ENCODE results near the gene EGLN1. TPM values are rescaled to one million over a fixed set of nuclear protein-coding genes. Genes with fewer than 3 reads are reported as not detected.

EGLN1 gene
- total RNA-seq, 1 experiment from 2014 or later, result 29.0 TPM

- intact Hi-C loops (cut with micrococcal nuclease; ENCODE audit: unreplicated experiment), result no loop called here
Observed at GRCh38 chr1:231382426-231382825, 39.7 kb downstream of the EGLN1 start.

DNA sequence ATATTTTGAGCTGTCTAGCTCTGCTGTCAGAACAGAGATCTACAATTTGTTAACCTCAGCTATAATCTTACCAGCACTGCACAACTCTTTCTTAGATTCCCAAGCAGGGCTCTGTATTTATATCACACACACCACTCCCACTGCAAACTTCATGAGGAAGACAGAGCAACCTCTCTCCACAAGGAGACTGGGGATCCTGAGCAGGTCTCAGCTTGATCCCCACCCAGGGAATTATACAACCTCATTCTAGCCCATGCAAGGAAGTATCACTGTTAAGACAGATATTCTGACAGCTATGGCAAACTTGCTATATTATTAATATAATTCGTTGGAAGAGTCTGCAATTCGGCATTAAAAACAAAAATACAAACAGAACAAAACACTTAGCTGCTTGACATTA is 40.4 kb downstream of the EGLN1 start:
- TF ChIP-seq SIN3A (IDR thresholded peaks at IDR 0.05; ENCODE audit: borderline replicate concordance, insufficient read depth, low read depth, low read length) (no peak), POLR2AphosphoS5 (IDR thresholded peaks at IDR 0.05; ENCODE audit: low read depth, low read length) (no peak), TCF7L2 (IDR thresholded peaks at IDR 0.05; ENCODE audit: low read depth, low read length) (no peak)
- TF ChIP-seq, protein P1, sequence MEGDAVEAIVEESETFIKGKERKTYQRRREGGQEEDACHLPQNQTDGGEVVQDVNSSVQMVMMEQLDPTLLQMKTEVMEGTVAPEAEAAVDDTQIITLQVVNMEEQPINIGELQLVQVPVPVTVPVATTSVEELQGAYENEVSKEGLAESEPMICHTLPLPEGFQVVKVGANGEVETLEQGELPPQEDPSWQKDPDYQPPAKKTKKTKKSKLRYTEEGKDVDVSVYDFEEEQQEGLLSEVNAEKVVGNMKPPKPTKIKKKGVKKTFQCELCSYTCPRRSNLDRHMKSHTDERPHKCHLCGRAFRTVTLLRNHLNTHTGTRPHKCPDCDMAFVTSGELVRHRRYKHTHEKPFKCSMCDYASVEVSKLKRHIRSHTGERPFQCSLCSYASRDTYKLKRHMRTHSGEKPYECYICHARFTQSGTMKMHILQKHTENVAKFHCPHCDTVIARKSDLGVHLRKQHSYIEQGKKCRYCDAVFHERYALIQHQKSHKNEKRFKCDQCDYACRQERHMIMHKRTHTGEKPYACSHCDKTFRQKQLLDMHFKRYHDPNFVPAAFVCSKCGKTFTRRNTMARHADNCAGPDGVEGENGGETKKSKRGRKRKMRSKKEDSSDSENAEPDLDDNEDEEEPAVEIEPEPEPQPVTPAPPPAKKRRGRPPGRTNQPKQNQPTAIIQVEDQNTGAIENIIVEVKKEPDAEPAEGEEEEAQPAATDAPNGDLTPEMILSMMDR (IDR thresholded peaks at IDR 0.05), result no peak
- TF ChIP-seq, protein P2, sequence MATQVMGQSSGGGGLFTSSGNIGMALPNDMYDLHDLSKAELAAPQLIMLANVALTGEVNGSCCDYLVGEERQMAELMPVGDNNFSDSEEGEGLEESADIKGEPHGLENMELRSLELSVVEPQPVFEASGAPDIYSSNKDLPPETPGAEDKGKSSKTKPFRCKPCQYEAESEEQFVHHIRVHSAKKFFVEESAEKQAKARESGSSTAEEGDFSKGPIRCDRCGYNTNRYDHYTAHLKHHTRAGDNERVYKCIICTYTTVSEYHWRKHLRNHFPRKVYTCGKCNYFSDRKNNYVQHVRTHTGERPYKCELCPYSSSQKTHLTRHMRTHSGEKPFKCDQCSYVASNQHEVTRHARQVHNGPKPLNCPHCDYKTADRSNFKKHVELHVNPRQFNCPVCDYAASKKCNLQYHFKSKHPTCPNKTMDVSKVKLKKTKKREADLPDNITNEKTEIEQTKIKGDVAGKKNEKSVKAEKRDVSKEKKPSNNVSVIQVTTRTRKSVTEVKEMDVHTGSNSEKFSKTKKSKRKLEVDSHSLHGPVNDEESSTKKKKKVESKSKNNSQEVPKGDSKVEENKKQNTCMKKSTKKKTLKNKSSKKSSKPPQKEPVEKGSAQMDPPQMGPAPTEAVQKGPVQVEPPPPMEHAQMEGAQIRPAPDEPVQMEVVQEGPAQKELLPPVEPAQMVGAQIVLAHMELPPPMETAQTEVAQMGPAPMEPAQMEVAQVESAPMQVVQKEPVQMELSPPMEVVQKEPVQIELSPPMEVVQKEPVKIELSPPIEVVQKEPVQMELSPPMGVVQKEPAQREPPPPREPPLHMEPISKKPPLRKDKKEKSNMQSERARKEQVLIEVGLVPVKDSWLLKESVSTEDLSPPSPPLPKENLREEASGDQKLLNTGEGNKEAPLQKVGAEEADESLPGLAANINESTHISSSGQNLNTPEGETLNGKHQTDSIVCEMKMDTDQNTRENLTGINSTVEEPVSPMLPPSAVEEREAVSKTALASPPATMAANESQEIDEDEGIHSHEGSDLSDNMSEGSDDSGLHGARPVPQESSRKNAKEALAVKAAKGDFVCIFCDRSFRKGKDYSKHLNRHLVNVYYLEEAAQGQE (IDR thresholded peaks at IDR 0.05; ENCODE audit: insufficient read depth in 1 of 2, low read depth in 2 of 2, low read length in 1 of 2), result no peak
- Histone ChIP-seq H3K27ac (ENCODE audit: low read length) (no peak overlapping the region), H3K36me3 (ENCODE audit: control insufficient read depth, insufficient read depth, low read length) (no peaks in the 10 kb centered on the region), H3K4me1 (ENCODE audit: control insufficient read depth, insufficient read depth, low read length) (0 out of 2 replicates have a peak, but pooled peaks cover 3% of the 10 kb centered on the region), H3K9me3 (ENCODE audit: control insufficient read depth, insufficient read depth, low read depth, low read length) (no peaks in the 10 kb centered on the region), H3K27me3 (ENCODE audit: control insufficient read depth, insufficient read depth, low read length) (no peaks in the 10 kb centered on the region), H3K4me3 (ENCODE audit: low read depth in 2 of 2, low read length in 2 of 2) (no peak overlapping the region)
- ChIA-PET POLR2A (no interaction called here), CTCF (interaction anchor here (0.5 kb wide), 1 partner anchor 22 kb away, joined by 6 read pairs; no protein-coding TSS in a partner anchor)
- BruUV-seq (replicated peaks), result no TSS peak
- ATAC-seq (no peak), DNase-seq (ENCODE audit: low read depth, low spot score) (no peak)
- in situ Hi-C loops (cut with HindIII; ENCODE audit: low pct_unique_long_range_greater_than_20kb, low sequenced_read_pairs), result no loop called here
- intact Hi-C loops (cut with micrococcal nuclease; ENCODE audit: unreplicated experiment), result no loop called here

More at GRCh38 chr1:231382426-231382825, 39.7 kb downstream of the EGLN1 start:
- BruUV-seq (replicated peaks), result no TSS peak
- ChIA-PET CTCF (no interaction called here), POLR2A (no interaction called here)
- 0 out of 2 replicates have a peak, but pooled peaks cover 3% of the 10 kb centered on the region for H3K4me1 ChIP-seq (ENCODE audit: control insufficient read depth, insufficient read depth, low read length)
- no peaks in the 10 kb centered on the region for H3K36me3 ChIP-seq (ENCODE audit: control insufficient read depth, insufficient read depth, low read length)
- no peak for DNase-seq (ENCODE audit: low read depth, low spot score)
- H3K9me3 ChIP-seq (ENCODE audit: control insufficient read depth, insufficient read depth, low read depth, low read length), result no peaks in the 10 kb centered on the region
- in situ Hi-C loops (cut with HindIII; ENCODE audit: low pct_unique_long_range_greater_than_20kb, low sequenced_read_pairs), result no loop called here
- no peak overlapping the region for H3K4me3 ChIP-seq (ENCODE audit: low read depth in 2 of 2, low read length in 2 of 2)
- TF ChIP-seq, protein P1 (IDR thresholded peaks at IDR 0.05), result no peak
- TF ChIP-seq, protein P2 (IDR thresholded peaks at IDR 0.05; ENCODE audit: insufficient read depth in 1 of 2, low read depth in 2 of 2, low read length in 1 of 2), result no peak
- no peak for TF ChIP-seq SIN3A (IDR thresholded peaks at IDR 0.05; ENCODE audit: borderline replicate concordance, insufficient read depth, low read depth, low read length)
- no peak for TF ChIP-seq POLR2AphosphoS5 (IDR thresholded peaks at IDR 0.05; ENCODE audit: low read depth, low read length)
- no peak for TF ChIP-seq TCF7L2 (IDR thresholded peaks at IDR 0.05; ENCODE audit: low read depth, low read length)
- ATAC-seq, result no peak
- H3K27me3 ChIP-seq (ENCODE audit: control insufficient read depth, insufficient read depth, low read length), result no peaks in the 10 kb centered on the region
- no peak overlapping the region for H3K27ac ChIP-seq (ENCODE audit: low read length)
